PFSK-1 (cell line): ENCODE results near the gene MRPL49.

Experiments used
- FOXP2 ChIP-seq: optimal IDR thresholded peaks from 2 replicates; pipeline ENCODE3; 2011; ENCODE audit warnings: borderline replicate concordance, control low read depth, inconsistent platforms; ENCODE audit not compliant: insufficient read depth; ENCODE audit errors: extremely low read length, extremely low read depth
- TAF1 ChIP-seq: IDR thresholded peaks from 2 replicates; pipeline ENCODE4 v1.6.1; 2012; ENCODE audit warnings: low read length, control low read depth, borderline replicate concordance; ENCODE audit not compliant: insufficient read depth
- TF ChIP-seq, protein P1 (sequence below), 2 experiments: IDR thresholded peaks; 2 replicates each; pipeline versions ENCODE4 v1.6.1 to v1.8.0; 2011 to 2012; ENCODE audit warnings: low read depth in 2 of 2, low read length in 2 of 2, control low read depth in 1 of 2, inconsistent platforms in 1 of 2, mild to moderate bottlenecking in 1 of 2, moderate library complexity in 1 of 2; ENCODE audit not compliant: insufficient read depth in 1 of 2

DNA sequence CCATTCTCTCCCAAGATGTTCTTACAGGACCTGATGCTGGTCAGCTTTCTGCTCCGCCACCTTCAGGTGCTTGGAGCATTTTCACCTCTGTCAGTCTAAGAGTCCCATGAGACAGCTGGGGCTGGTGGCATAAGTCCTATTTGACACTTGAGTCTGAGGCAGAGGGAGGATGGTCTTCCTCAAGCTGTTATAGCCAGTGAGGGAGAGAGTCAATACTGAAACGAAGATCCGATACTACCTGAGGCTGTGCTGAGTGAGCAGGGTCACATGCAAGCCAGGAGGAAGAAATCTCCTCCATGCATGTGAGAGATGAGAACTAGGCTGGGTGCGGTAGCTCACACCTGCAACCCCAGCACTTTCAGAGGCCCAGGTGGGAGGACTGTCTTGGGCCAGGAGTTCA lies 32.5 kb upstream of the MRPL49 start:
- TF ChIP-seq, protein P1, sequence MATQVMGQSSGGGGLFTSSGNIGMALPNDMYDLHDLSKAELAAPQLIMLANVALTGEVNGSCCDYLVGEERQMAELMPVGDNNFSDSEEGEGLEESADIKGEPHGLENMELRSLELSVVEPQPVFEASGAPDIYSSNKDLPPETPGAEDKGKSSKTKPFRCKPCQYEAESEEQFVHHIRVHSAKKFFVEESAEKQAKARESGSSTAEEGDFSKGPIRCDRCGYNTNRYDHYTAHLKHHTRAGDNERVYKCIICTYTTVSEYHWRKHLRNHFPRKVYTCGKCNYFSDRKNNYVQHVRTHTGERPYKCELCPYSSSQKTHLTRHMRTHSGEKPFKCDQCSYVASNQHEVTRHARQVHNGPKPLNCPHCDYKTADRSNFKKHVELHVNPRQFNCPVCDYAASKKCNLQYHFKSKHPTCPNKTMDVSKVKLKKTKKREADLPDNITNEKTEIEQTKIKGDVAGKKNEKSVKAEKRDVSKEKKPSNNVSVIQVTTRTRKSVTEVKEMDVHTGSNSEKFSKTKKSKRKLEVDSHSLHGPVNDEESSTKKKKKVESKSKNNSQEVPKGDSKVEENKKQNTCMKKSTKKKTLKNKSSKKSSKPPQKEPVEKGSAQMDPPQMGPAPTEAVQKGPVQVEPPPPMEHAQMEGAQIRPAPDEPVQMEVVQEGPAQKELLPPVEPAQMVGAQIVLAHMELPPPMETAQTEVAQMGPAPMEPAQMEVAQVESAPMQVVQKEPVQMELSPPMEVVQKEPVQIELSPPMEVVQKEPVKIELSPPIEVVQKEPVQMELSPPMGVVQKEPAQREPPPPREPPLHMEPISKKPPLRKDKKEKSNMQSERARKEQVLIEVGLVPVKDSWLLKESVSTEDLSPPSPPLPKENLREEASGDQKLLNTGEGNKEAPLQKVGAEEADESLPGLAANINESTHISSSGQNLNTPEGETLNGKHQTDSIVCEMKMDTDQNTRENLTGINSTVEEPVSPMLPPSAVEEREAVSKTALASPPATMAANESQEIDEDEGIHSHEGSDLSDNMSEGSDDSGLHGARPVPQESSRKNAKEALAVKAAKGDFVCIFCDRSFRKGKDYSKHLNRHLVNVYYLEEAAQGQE (IDR thresholded peaks at IDR 0.05; ENCODE audit: insufficient read depth in 1 of 2, low read depth in 2 of 2, low read length in 2 of 2), result no peak
- TF ChIP-seq TAF1 (no peak), FOXP2 (no peak)
